Measurements from ENCODE around the gene LLGL1. TPM values are rescaled to one million over a fixed set of nuclear protein-coding genes. Genes with fewer than 3 reads are reported as not detected.

The LLGL1 gene
- total RNA-seq, 1 experiment from 2014 or later: 65.0 TPM

DNA sequence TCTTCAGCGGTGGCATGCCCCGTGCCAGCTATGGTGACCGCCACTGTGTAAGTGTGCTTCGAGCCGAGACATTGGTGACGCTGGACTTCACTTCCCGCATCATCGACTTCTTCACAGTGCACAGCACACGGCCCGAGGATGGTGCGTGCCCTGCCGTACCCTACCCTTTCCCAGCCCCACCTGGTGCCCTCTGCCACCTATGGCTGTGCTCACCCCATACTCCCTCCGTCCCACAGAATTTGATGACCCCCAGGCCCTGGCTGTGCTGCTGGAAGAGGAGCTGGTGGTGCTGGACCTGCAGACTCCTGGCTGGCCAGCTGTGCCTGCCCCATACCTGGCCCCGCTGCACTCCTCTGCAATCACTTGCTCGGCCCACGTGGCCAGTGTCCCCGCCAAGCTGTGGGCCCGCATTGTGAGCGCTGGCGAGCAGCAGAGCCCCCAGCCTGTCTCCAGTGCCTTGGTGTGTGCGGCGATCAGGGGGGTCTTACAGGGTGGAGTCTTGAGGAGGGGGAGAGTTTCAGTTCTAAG, 9.5 kb downstream of the LLGL1 start:
- Mint-ChIP-seq H3K4me3 (no peak overlapping the region), H3K9me3 (no peaks in the 10 kb centered on the region), H3K27ac (peak overlapping the region in 2 of 3 experiments; percentile 39 to 85; a peak in 2 of 7 replicates), H3K4me1 (peaks cover 3 to 8% of the 10 kb centered on the region in 2 experiments; a peak in 3 of 4 replicates), H3K36me3 (ENCODE audit: insufficient read depth in 1 of 3, low read depth in 3 of 3) (peaks cover 20 to 61% (median 61%) of the 10 kb centered on the region in 3 experiments), H3K27me3 (ENCODE audit: low read depth) (no peaks in the 10 kb centered on the region)
- H3K14ac ChIP-seq (ENCODE audit: insufficient read depth, low read length): no peak overlapping the region; the same call in 1 of the 2 replicates
- H2BK15ac ChIP-seq (ENCODE audit: low read depth, low read length): no peak overlapping the region
- no peak overlapping the region for H3K4ac ChIP-seq (ENCODE audit: low read depth, low read length)
- H3K27ac ChIP-seq (ENCODE audit: insufficient read length, low read depth, low read length): no peak overlapping the region
- no peaks in the 10 kb centered on the region for H3K23me2 ChIP-seq (ENCODE audit: insufficient read length, low read depth, low read length, poor library complexity, severe bottlenecking)
- H3T11ph ChIP-seq (ENCODE audit: low read length): no peak overlapping the region
- no peak for TF ChIP-seq CTCF (conservative IDR thresholded peaks at IDR 0.05)
- no peak overlapping the region for H2BK12ac ChIP-seq (ENCODE audit: insufficient read length, low read depth, low read length)
- no peak overlapping the region for H2AFZ ChIP-seq (ENCODE audit: low read length)
- H4K8ac ChIP-seq (replicated peaks; ENCODE audit: insufficient read length, low read depth, low read length): no peak overlapping the region
- H3K56ac ChIP-seq (ENCODE audit: insufficient read length, low read depth, low read length): no peak overlapping the region
- H4K5ac ChIP-seq (ENCODE audit: insufficient read length, low read depth, low read length): no peak overlapping the region
- no peaks in the 10 kb centered on the region for H4K20me1 ChIP-seq (ENCODE audit: control insufficient read depth, insufficient read depth, insufficient read length)
- no peak overlapping the region for H2BK120ac ChIP-seq (ENCODE audit: low read depth, low read length, poor library complexity, severe bottlenecking)
- no peak overlapping the region for H2AK5ac ChIP-seq (ENCODE audit: insufficient read length, low read length)
- H3K79me2 ChIP-seq (ENCODE audit: insufficient read depth, low read length): peaks cover 3% of the 10 kb centered on the region; the same call in 1 of the 2 replicates
- no peak overlapping the region for H3K18ac ChIP-seq (ENCODE audit: insufficient read length, low read depth, low read length)
- H3K27me3 ChIP-seq (ENCODE audit: insufficient read depth, low read length): no peaks in the 10 kb centered on the region
- no peak overlapping the region for H4K91ac ChIP-seq (ENCODE audit: insufficient read length, low read depth, low read length)
- no peak overlapping the region for H3K9ac ChIP-seq (ENCODE audit: extremely low read depth, insufficient read length, low read length)
- H3K23ac ChIP-seq (ENCODE audit: insufficient read length, low read depth, low read length): no peak overlapping the region
- H2BK20ac ChIP-seq (ENCODE audit: low read depth, low read length, poor library complexity, severe bottlenecking): no peak overlapping the region
- no peak overlapping the region for H3K4me2 ChIP-seq (ENCODE audit: insufficient read depth, insufficient read length, low read length)
- no peaks in the 10 kb centered on the region for H3K4me1 ChIP-seq (ENCODE audit: insufficient read depth, low read length)
- no peak overlapping the region for H2BK5ac ChIP-seq (ENCODE audit: insufficient read length, low read length)
- H3K79me1 ChIP-seq (ENCODE audit: insufficient read depth, low read depth, low read length, poor library complexity, severe bottlenecking): no peaks in the 10 kb centered on the region
- no peaks in the 10 kb centered on the region for H3K9me3 ChIP-seq (ENCODE audit: control insufficient read depth, low read depth, low read length)
- no peak for DNase-seq
- no CpG with 5 or more reads among the region's 22 CpGs for WGBS (ENCODE audit: extremely low coverage, insufficient read length, low lambda C conversion rate)

Data from H9 (cell line).